ENCODE data around the gene CD276.

DNA sequence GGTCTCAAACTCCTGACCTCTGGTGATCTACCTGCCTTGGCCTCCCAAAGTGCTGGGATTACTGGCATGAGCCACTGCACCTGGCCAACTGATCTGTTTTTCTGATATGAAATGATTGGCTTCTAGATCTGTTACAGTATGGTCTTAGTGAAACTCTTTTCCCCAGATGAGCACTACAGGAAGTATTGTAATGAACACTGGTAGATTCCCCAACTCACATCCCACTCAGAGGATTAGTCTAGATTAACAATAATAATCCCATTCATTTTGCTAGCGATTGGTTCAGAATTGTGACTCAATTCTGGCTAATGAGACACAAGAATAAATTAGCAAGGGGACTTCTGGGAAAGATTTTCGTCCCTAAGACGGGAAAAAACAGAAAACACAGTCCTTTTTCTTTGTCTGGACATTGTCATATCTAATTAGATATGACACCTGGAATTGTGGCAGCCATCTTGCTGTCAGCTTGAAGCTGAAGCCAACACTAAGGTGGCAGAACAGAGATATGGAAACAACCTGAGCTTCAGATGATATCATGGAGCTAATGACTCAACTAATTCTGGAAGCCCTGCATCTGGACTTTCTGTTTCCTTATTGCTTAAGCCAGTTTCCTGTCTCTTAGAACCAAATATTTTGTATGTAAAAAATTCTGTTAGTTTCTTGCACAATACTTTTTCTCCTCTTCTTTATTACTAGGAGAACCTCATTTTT lies 33.6 kb upstream of the CD276 start:
- TF ChIP-seq, protein P1, sequence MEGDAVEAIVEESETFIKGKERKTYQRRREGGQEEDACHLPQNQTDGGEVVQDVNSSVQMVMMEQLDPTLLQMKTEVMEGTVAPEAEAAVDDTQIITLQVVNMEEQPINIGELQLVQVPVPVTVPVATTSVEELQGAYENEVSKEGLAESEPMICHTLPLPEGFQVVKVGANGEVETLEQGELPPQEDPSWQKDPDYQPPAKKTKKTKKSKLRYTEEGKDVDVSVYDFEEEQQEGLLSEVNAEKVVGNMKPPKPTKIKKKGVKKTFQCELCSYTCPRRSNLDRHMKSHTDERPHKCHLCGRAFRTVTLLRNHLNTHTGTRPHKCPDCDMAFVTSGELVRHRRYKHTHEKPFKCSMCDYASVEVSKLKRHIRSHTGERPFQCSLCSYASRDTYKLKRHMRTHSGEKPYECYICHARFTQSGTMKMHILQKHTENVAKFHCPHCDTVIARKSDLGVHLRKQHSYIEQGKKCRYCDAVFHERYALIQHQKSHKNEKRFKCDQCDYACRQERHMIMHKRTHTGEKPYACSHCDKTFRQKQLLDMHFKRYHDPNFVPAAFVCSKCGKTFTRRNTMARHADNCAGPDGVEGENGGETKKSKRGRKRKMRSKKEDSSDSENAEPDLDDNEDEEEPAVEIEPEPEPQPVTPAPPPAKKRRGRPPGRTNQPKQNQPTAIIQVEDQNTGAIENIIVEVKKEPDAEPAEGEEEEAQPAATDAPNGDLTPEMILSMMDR (IDR thresholded peaks at IDR 0.05): no peak
- TF ChIP-seq POLR2A (IDR thresholded peaks at IDR 0.05; ENCODE audit: low read depth): no peak
- no peak for TF ChIP-seq POLR2AphosphoS5 (IDR thresholded peaks at IDR 0.05)

Measured in esophagus muscularis mucosa (tissue), 3 donors.